ENCODE measurements around the gene TBX18. TPM values are rescaled to one million over a fixed set of nuclear protein-coding genes. Genes with fewer than 3 reads are reported as not detected.

TBX18 gene
- total RNA-seq, 1 donor: 64.1 TPM

- H3K4me2 ChIP-seq (ENCODE audit: insufficient read depth, low read length): no peak overlapping the region
- no peak for TF ChIP-seq CTCF (IDR thresholded peaks at IDR 0.05; ENCODE audit: extremely low read depth, low read depth, low read length)
- no peak overlapping the region for H3K4me3 ChIP-seq (ENCODE audit: insufficient read depth, low read length)
- peaks cover 7% of the 10 kb centered on the region for H3K4me1 ChIP-seq (ENCODE audit: insufficient read depth, low read length)
- H4K20me1 ChIP-seq (ENCODE audit: insufficient read depth, low read length): peaks cover under 1% of the 10 kb centered on the region
- H3K36me3 ChIP-seq (ENCODE audit: insufficient read depth, low read length): no peaks in the 10 kb centered on the region
- peaks cover 20% of the 10 kb centered on the region for H3K79me2 ChIP-seq (ENCODE audit: insufficient read depth, low read length)
- H3K27ac ChIP-seq (ENCODE audit: low read depth, low read length): no peak overlapping the region
- H3K9me3 ChIP-seq (ENCODE audit: low read depth, low read length): no peaks in the 10 kb centered on the region
- peaks cover 12% of the 10 kb centered on the region for H3K27me3 ChIP-seq (ENCODE audit: insufficient read depth, low read length)
- DNase-seq (ENCODE audit: insufficient read length, low spot score, missing footprints): peak; percentile 32
- no peak overlapping the region for H2AFZ ChIP-seq (ENCODE audit: low read length)
Observed at GRCh38 chr6:84766118-84766798, 1.9 kb upstream of the TBX18 start.

- DNase-seq (ENCODE audit: insufficient read length, low spot score, missing footprints): peak; percentile 77
- Histone ChIP-seq H4K20me1 (ENCODE audit: insufficient read depth, low read length) (peaks cover 3% of the 10 kb centered on the region), H3K4me2 (ENCODE audit: insufficient read depth, low read length) (peak overlapping the region; percentile 89), H3K79me2 (ENCODE audit: insufficient read depth, low read length) (peaks cover 42% of the 10 kb centered on the region), H3K36me3 (ENCODE audit: insufficient read depth, low read length) (peaks cover 3% of the 10 kb centered on the region), H3K9me3 (ENCODE audit: low read depth, low read length) (no peaks in the 10 kb centered on the region), H3K4me3 (ENCODE audit: insufficient read depth, low read length) (peak overlapping the region; percentile 84), H3K4me1 (ENCODE audit: insufficient read depth, low read length) (peaks cover 22% of the 10 kb centered on the region), H3K27ac (ENCODE audit: low read depth, low read length) (peak overlapping the region; percentile 88), H3K27me3 (ENCODE audit: insufficient read depth, low read length) (peaks cover 7% of the 10 kb centered on the region), H2AFZ (ENCODE audit: low read length) (peak overlapping the region; percentile 91)
- TF ChIP-seq CTCF (IDR thresholded peaks at IDR 0.05; ENCODE audit: extremely low read depth, low read depth, low read length): no peak
Observed at GRCh38 chr6:84763886-84764331, 489 bp downstream of the TBX18 start.

DNA sequence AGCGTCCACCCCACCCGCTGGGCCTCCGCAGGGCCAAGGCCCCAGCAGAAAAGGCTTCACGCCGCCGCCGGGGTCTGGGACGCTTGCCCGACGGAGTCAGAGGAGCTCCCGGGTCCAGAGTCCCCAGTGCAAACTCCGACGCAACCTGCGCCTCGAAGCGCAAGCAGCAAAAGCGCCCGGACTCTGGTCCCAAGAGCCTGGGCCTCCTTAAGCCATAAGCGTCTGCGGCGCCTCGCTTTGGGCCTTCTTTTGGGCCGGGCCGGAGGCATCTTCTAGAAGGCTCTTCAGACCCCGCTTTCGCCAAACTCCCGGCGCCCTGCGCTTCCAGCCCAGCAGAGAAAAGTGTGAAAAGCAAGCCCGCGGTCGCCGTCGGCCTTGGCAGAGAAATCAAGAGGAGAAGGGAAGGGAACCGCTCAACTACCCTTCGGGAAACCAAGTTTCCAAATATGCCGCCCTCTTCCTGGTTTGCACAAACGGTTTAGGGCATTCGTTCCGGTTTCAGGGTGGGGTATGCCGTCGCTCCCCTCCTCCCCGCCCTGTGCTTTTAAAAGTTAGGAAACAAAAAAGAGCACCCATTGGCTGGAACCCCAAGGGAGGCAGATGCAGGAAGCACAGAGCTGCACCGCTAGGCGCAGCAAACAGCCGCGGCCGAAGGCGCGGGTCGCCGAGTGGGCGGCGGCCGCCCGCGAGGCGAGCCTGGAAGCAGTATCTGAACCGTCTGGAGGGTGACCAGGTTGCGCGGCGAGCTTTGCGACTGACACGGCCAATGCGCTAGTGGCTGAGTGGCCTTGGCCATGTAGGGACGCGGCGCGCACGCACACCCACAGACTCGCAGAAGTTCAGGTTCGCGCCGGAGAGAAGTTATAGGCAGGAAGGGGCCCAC, 1.2 kb downstream of the TBX18 start:
- H3K27ac ChIP-seq (ENCODE audit: low read depth, low read length): peak overlapping the region; percentile 83
- H3K27me3 ChIP-seq (ENCODE audit: insufficient read depth, low read length): peaks cover 1% of the 10 kb centered on the region
- H3K36me3 ChIP-seq (ENCODE audit: insufficient read depth, low read length): peaks cover 5% of the 10 kb centered on the region
- peak overlapping the region; percentile 84 for H3K4me3 ChIP-seq (ENCODE audit: insufficient read depth, low read length)
- peak overlapping the region; percentile 89 for H2AFZ ChIP-seq (ENCODE audit: low read length)
- H3K4me1 ChIP-seq (ENCODE audit: insufficient read depth, low read length): peaks cover 22% of the 10 kb centered on the region
- H4K20me1 ChIP-seq (ENCODE audit: insufficient read depth, low read length): peaks cover 3% of the 10 kb centered on the region
- peak overlapping the region; percentile 89 for H3K4me2 ChIP-seq (ENCODE audit: insufficient read depth, low read length)
- H3K9me3 ChIP-seq (ENCODE audit: low read depth, low read length): no peaks in the 10 kb centered on the region
- peak; percentile 18 for TF ChIP-seq CTCF (IDR thresholded peaks at IDR 0.05; ENCODE audit: extremely low read depth, low read depth, low read length)
- peak; percentile 95 for DNase-seq (ENCODE audit: insufficient read length, low spot score, missing footprints)
- H3K79me2 ChIP-seq (ENCODE audit: insufficient read depth, low read length): peaks cover 49% of the 10 kb centered on the region

All from osteoblast (primary cell).